Common myeloid progenitor, CD34-positive (primary cell): Measurements from ENCODE around the gene MTX1.

Experiments
- CTCF ChIA-PET: fragments of 350-600 bp; sonication (Branson Sonifier 250); formaldehyde crosslinking; loops from one replicate; lab custom pipeline; 2021; ENCODE audit warnings: antibody characterized with exemption; lab: Charles Lee
- POLR2A ChIA-PET: fragments of 350-600 bp; sonication (Branson Sonifier 250); formaldehyde crosslinking; loops from one replicate; lab custom pipeline; 2021; ENCODE audit warnings: antibody characterized with exemption; lab: Charles Lee
- DNase-seq, 3 donors: peaks; one replicate each; pipeline versions ENCODE4 v3.0.0 to v3.0.0-alpha.2; 2013
- H3K27ac ChIP-seq, 2 experiments: 1 replicate in 1 of 2; 2 replicates in 1 of 2; pipeline ENCODE4 v1.7.0; 2013; ENCODE audit warnings: inconsistent platforms in 2 of 2, low read length in 2 of 2, mild to moderate bottlenecking in 2 of 2, low read depth in 1 of 2, moderate library complexity in 1 of 2; ENCODE audit not compliant: severe bottlenecking in 2 of 2, insufficient read depth in 1 of 2, poor library complexity in 1 of 2
- H3K27me3 ChIP-seq, 5 experiments: replicated peaks in 2 of 5; 1 replicate in 3 of 5; 2 replicates in 2 of 5; pipeline versions ENCODE4 v1.6.1 to v1.7.0; 2013; ENCODE audit warnings: low read length in 4 of 5, mild to moderate bottlenecking in 2 of 5, moderate library complexity in 2 of 5, inconsistent platforms in 1 of 5; ENCODE audit not compliant: insufficient read depth in 5 of 5, control insufficient read depth in 4 of 5
- H3K36me3 ChIP-seq, 4 experiments: 1 replicate in 2 of 4; 2 replicates in 2 of 4; pipeline versions ENCODE4 v1.6.1 to v1.7.0; 2013; ENCODE audit warnings: low read length in 3 of 4, control low read depth in 1 of 4, mild to moderate bottlenecking in 1 of 4; ENCODE audit not compliant: control insufficient read depth in 4 of 4, insufficient read depth in 4 of 4
- H3K4me1 ChIP-seq, 4 experiments: 1 replicate in 3 of 4; 2 replicates in 1 of 4; pipeline versions ENCODE4 v1.6.1 to v1.7.1; 2013; ENCODE audit warnings: low read length in 3 of 4, mild to moderate bottlenecking in 3 of 4, control low read depth in 1 of 4, inconsistent platforms in 1 of 4, moderate library complexity in 1 of 4; ENCODE audit not compliant: control insufficient read depth in 4 of 4, insufficient read depth in 4 of 4; ENCODE audit errors: control extremely low read depth in 1 of 4
- H3K4me3 ChIP-seq, 7 experiments: 1 replicate in 4 of 7; 2 replicates in 3 of 7; pipeline versions ENCODE4 v1.5.1 to v1.7.0; 2013; ENCODE audit warnings: mild to moderate bottlenecking in 7 of 7, low read length in 6 of 7, moderate library complexity in 6 of 7, inconsistent platforms in 2 of 7, low read depth in 2 of 7, control low read depth in 1 of 7; ENCODE audit not compliant: insufficient read depth in 4 of 7, control insufficient read depth in 1 of 7; ENCODE audit errors: extremely low read depth in 1 of 7
- H3K9me3 ChIP-seq, 5 experiments: 1 replicate in 4 of 5; 2 replicates in 1 of 5; pipeline versions ENCODE4 v1.6.1 to v1.7.1; 2013; ENCODE audit warnings: low read length in 4 of 5, mild to moderate bottlenecking in 2 of 5, inconsistent platforms in 1 of 5, low read depth in 1 of 5, moderate library complexity in 1 of 5; ENCODE audit not compliant: control insufficient read depth in 4 of 5, insufficient read depth in 2 of 5; ENCODE audit errors: control extremely low read depth in 1 of 5
- WGBS: methylation state at CpG from one replicate; pipeline ENCODE4 v1.1.5; 2013; ENCODE audit not compliant: insufficient coverage; 5-methylcytosine and 5-hydroxymethylcytosine counted together

The MTX1 gene

DNA sequence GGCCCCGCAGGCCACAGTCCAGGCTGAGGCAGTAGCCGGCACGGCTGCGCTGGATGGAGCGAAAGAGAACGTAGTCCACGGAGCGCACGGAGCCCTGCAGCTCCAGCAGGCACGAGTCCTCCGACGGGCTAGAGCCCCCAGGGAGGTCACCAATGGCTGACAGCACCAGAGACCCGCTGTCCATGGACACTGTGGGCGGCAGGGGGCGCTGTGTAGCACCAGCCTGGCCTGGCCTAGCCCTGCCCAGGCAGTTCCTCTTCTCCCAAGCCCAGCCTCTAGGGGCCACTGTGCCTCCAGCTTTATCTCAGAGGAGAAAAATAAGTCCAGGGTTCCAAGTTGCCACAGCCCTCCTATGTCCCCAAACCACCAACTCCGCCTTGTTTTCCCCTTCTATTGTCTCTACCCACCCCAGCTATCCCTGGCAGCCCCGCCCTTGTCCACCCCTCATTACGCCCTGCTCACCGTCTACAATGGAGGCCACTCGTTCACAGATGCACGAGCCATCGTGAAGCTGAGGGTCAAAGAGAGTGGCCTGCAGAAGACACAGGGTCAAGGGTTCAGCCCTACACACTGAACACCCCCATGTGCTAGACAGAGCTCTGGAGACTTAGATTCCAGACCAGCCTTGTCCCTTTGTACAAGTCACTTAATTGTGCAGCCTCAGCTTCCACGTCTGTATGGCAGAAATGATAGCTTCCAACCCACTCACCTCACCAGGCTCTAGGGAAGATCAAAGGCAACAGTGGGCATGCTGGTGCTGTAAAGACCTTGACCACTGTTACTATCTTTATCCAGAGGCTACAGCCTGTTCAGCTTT lies 42.3 kb downstream of the MTX1 start:
- Histone ChIP-seq H3K4me3 (peak overlapping the region; percentile 32 to 90 (median 71)), H3K36me3 (peaks cover 0 to 18% (median 10%) of the 10 kb centered on the region in 4 experiments), H3K9me3 (no peaks in the 10 kb centered on the region), H3K27ac (peak overlapping the region in 1 of 2 experiments; percentile 66), H3K27me3 (no peaks in the 10 kb centered on the region), H3K4me1 (peaks cover 0 to 44% (median 30%) of the 10 kb centered on the region in 4 experiments)
- WGBS, result 6% methylated on average over 20 of the region's 23 CpGs
- CTCF ChIA-PET, result interaction anchor here (0.5 to 9.0 kb wide), 47 partner anchors 9 to 608 kb away, joined by 3 to 165 read pairs (median 4); partner anchors contain the start of genes CLK2, FDPS, HCN3 and KRTCAP2
- DNase-seq, result peak; percentile 95 to 98 (median 97)
- POLR2A ChIA-PET, result interaction anchor here (0.9 to 1.6 kb wide), 5 partner anchors 11 to 73 kb away, joined by 3 to 6 read pairs (median 5); partner anchors contain the start of genes CLK2, MTX1 and SCAMP3

DNA sequence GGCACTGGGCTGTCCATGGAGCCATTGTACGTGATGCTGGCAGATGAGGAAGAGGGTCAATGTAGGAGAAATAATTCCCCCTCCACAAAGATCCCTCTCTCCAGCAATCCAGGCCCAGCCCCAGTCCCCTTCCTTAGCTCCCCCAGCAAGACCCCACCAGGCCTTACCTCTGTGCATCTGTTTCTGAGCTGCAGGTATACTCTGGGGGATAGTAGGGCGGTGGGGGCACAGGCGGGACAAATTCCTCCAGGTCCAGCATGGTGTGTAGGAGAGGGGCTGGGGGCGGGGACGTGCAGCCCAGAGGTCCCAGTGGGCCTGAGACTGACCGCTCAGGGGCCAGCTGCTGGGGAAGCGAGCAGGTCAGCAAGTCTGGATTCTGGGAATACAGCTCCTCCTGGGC lies 43.1 kb downstream of the MTX1 start:
- POLR2A ChIA-PET, result interaction anchor here (1.4 to 1.6 kb wide), 3 partner anchors 43 to 72 kb away, joined by 5 to 6 read pairs (median 5); partner anchors contain the start of gene MTX1
- H3K36me3 ChIP-seq, result peaks cover 0 to 25% (median 11%) of the 10 kb centered on the region in 4 experiments
- H3K9me3 ChIP-seq, result no peaks in the 10 kb centered on the region
- peaks cover 0 to 46% (median 33%) of the 10 kb centered on the region in 4 experiments for H3K4me1 ChIP-seq
- H3K27me3 ChIP-seq, result no peaks in the 10 kb centered on the region
- no peak for DNase-seq
- CTCF ChIA-PET, result interaction anchor here (0.5 to 9.0 kb wide), 26 partner anchors 8 to 1409 kb away, joined by 3 to 165 read pairs (median 6); partner anchors contain the start of genes CLK2, FDPS, HCN3 and MTX1
- 100% methylated on average over 3 of the region's 7 CpGs for WGBS
- no peak overlapping the region for H3K27ac ChIP-seq
- H3K4me3 ChIP-seq, result no peak overlapping the region

DNA sequence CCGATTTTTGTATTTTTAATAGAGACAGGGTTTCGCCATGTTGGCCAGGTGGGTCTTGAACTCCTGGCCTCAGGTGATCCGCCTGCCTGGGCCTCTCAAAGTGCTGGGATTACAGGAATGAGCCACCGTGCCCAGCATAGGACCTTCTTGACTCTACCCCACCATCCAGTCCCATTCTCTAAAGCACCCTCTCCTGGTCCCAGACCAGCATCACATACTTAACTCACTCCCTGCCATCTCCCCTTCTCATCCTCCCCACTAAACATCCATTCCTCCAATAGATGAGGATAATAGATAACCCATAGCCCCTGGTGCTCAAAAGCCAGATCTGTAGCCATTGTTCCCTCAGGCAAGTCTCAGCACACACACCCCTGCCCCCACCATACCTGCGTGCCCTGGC lies 44.7 kb downstream of the MTX1 start:
- CTCF ChIA-PET, result interaction anchor here (3.5 to 9.0 kb wide), 4 partner anchors 12 to 70 kb away, joined by 36 to 165 read pairs (median 59); partner anchors contain the start of genes CLK2, FDPS and RUSC1
- Histone ChIP-seq H3K4me3 (no peak overlapping the region), H3K36me3 (peaks cover 0 to 25% (median 11%) of the 10 kb centered on the region in 4 experiments), H3K4me1 (peaks cover 0 to 45% (median 33%) of the 10 kb centered on the region in 4 experiments), H3K27me3 (no peaks in the 10 kb centered on the region), H3K27ac (no peak overlapping the region), H3K9me3 (no peaks in the 10 kb centered on the region)
- WGBS, result 100% methylated on average over 3 of the region's 5 CpGs
- no peak for DNase-seq
- POLR2A ChIA-PET, result no interaction called here

DNA sequence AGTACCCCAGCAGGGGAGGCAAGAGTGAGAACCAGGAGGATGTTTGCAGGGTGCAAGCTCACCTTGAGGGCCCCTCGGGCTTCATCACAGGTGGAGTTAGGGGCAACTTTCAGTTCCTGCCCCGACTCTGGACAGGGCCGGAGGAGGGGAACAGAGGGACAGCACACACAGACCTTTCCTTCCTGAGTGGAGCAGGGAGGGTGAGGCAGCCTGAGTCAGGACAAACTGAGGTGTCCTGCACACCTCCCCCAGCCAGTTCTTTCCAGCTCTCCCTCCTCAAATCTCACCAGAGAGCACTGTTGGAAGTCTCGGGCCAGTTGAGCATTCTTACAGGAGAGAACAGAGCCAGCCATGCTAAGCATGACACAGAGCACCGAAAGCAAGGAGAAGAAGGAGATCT lies 45.3 kb downstream of the MTX1 start:
- Histone ChIP-seq H3K27me3 (no peaks in the 10 kb centered on the region), H3K9me3 (no peaks in the 10 kb centered on the region), H3K4me1 (peaks cover 0 to 44% (median 33%) of the 10 kb centered on the region in 4 experiments), H3K36me3 (peaks cover 0 to 27% (median 13%) of the 10 kb centered on the region in 4 experiments), H3K27ac (no peak overlapping the region), H3K4me3 (peak overlapping the region in 2 of 7 experiments; percentile 72 to 88)
- POLR2A ChIA-PET, result no interaction called here
- DNase-seq, result no peak
- CTCF ChIA-PET, result interaction anchor here (7.2 to 9.0 kb wide), 2 partner anchors 53 to 69 kb away, joined by 70 to 165 read pairs; partner anchors contain the start of genes FDPS and RUSC1
- WGBS, result 84% methylated on average over 5 of the region's 5 CpGs

DNA sequence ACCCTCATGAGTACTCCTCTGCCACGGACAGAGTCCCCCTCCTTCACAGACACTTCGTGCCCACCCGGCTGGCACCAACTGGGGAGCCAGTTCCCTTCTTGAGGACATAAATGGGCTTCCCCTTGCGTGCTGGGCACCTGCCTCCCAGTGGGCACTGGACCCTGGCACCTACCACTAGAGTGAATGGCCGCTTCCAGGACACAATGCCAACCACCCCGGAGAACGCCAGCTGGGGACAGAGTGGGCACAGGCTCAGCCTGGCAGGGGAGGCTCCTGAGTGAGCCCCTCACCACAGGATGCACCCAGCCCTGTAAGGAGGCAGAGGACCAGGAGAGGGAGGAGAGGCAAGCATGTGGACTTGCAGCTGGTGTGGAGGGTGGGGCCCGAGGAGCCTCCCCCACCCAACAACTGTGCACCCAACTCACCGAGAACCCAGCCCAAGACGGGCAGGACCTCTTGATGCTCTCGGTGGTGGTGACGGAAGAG lies 45.8 kb downstream of the MTX1 start:
- no peak for DNase-seq
- H3K4me3 ChIP-seq, result peak overlapping the region in 6 of 7 experiments; percentile 67 to 88 (median 80)
- peaks cover 0 to 28% (median 13%) of the 10 kb centered on the region in 4 experiments for H3K36me3 ChIP-seq
- peaks cover 0 to 44% (median 33%) of the 10 kb centered on the region in 4 experiments for H3K4me1 ChIP-seq
- H3K27me3 ChIP-seq, result no peaks in the 10 kb centered on the region
- WGBS, result 50% methylated on average over 9 of the region's 12 CpGs
- no peak overlapping the region for H3K27ac ChIP-seq
- no peaks in the 10 kb centered on the region for H3K9me3 ChIP-seq
- CTCF ChIA-PET, result interaction anchor here (2.7 to 9.0 kb wide), 2 partner anchors 12 to 69 kb away, joined by 8 to 165 read pairs; partner anchors contain the start of gene RUSC1
- POLR2A ChIA-PET, result no interaction called here

DNA sequence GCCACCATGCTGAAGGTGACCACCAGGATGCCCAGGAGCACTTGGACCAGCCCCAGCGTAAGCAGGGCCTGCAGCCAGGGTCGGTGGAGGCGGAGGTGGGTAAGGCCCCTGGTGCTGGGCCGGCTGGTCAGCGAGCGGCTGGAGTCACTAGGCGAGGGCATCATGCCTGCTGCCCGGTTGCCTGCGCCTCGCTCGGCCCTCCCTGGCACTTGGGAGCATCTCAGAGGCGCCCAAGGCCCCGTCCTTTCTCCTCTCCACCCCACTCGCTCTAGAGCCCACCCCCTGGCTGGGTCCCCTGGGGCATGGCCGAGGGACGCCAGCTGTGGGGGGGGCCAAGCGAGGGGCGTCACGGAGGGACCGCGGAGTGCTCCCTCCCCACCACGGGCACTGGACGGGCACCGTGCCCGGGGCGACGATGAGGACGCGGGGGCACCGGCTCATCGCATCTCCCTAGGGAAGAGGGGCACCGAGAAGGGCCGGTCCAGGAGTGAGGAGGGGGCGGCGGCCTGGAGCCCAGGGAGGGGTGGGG lies 46.3 kb downstream of the MTX1 start:
- peaks cover 0 to 31% (median 15%) of the 10 kb centered on the region in 4 experiments for H3K36me3 ChIP-seq
- DNase-seq, result no peak
- 15% methylated on average over 15 of the region's 35 CpGs for WGBS
- ChIA-PET POLR2A (no interaction called here), CTCF (interaction anchor here (1.0 to 9.0 kb wide), 4 partner anchors 11 to 68 kb away, joined by 3 to 165 read pairs (median 6); partner anchors contain the start of gene RUSC1)
- no peaks in the 10 kb centered on the region for H3K9me3 ChIP-seq
- peak overlapping the region in 1 of 2 experiments; percentile 76 for H3K27ac ChIP-seq
- no peaks in the 10 kb centered on the region for H3K27me3 ChIP-seq
- H3K4me1 ChIP-seq, result peaks cover 0 to 44% (median 33%) of the 10 kb centered on the region in 4 experiments
- H3K4me3 ChIP-seq, result peak overlapping the region; percentile 45 to 88 (median 79)
